B cell (primary cell): Measurements from ENCODE around the gene SLC24A3. TPM values are rescaled to one million over a fixed set of nuclear protein-coding genes. Genes with fewer than 3 reads are reported as not detected.

Experiments
- ATAC-seq: fragments of 200-7000 bp; cut with Tn5 transposase; one replicate; pipeline ENCODE4 v1.10.0; 2021; ENCODE audit warnings: low read depth, mild to moderate bottlenecking, moderate number of reproducible peaks, moderate library complexity
- CTCF ChIA-PET: fragments of 350-600 bp; sonication (Branson Sonifier 250); formaldehyde crosslinking; loops from one replicate; lab custom pipeline; 2021; ENCODE audit warnings: antibody characterized with exemption, inconsistent platforms; lab: Charles Lee
- POLR2A ChIA-PET: fragments of 350-600 bp; sonication (Branson Sonifier 250); formaldehyde crosslinking; loops from one replicate; lab custom pipeline; 2021; ENCODE audit warnings: antibody characterized with exemption; lab: Charles Lee
- DNase-seq: peaks from one replicate; pipeline ENCODE4 v3.0.0; 2013
- H2AFZ ChIP-seq: 2 replicates; pipeline ENCODE4 v1.6.1; 2012; ENCODE audit warnings: mild to moderate bottlenecking, low read depth, low read length; ENCODE audit not compliant: insufficient read depth, poor library complexity, severe bottlenecking
- H3K27ac ChIP-seq, 2 donors: 1 replicate in 1 of 2; 2 replicates in 1 of 2; pipeline ENCODE4 v1.5.1; 2012 to 2013; ENCODE audit warnings: low read length in 2 of 2, mild to moderate bottlenecking in 2 of 2, moderate library complexity in 1 of 2
- H3K27me3 ChIP-seq, 4 experiments: fragments of 200-600 bp in 1 of 4; sonication (generic) in 1 of 4; replicated peaks in 1 of 4; 1 replicate in 2 of 4; 2 replicates in 2 of 4; pipeline versions ENCODE4 v1.6.1 to v1.7.0; 2013 to 2016; ENCODE audit warnings: low read length in 3 of 4, mild to moderate bottlenecking in 2 of 4, mixed read lengths in 1 of 4, moderate library complexity in 1 of 4; ENCODE audit not compliant: insufficient read depth in 4 of 4, control insufficient read depth in 3 of 4; ENCODE audit errors: control extremely low read depth in 1 of 4
- H3K36me3 ChIP-seq, 2 experiments: replicated peaks in 1 of 2; 1 replicate in 1 of 2; 2 replicates in 1 of 2; pipeline versions ENCODE4 v1.6.1 to v1.7.1; 2013; ENCODE audit warnings: low read length in 1 of 2; ENCODE audit not compliant: insufficient read depth in 2 of 2, control insufficient read depth in 1 of 2; ENCODE audit errors: control extremely low read depth in 1 of 2, extremely low read depth in 1 of 2
- H3K4me1 ChIP-seq, 2 donors: fragments of 200-600 bp in 1 of 2; sonication (generic) in 1 of 2; 1 replicate in 1 of 2; 2 replicates in 1 of 2; pipeline versions ENCODE4 v1.5.1 to v1.6.1; 2013 to 2017; ENCODE audit warnings: low read length in 2 of 2; ENCODE audit not compliant: control insufficient read depth in 2 of 2, insufficient read depth in 2 of 2
- H3K4me2 ChIP-seq: replicated peaks from 2 replicates; pipeline ENCODE3; 2012; ENCODE audit warnings: mild to moderate bottlenecking, low read depth, low read length; ENCODE audit not compliant: poor library complexity, severe bottlenecking
- H3K4me3 ChIP-seq, 5 experiments: fragments of 200-600 bp in 1 of 5; sonication (generic) in 1 of 5; 1 replicate in 3 of 5; 2 replicates in 2 of 5; pipeline versions ENCODE4 v1.5.1 to v1.7.0; 2011 to 2016; ENCODE audit warnings: low read length in 4 of 5, mild to moderate bottlenecking in 4 of 5, low read depth in 2 of 5, control low read depth in 1 of 5, moderate library complexity in 1 of 5; ENCODE audit not compliant: insufficient read depth in 1 of 5; ENCODE audit errors: control extremely low read depth in 1 of 5, extremely low read depth in 1 of 5
- H3K79me2 ChIP-seq: fragments of 200-600 bp; sonication (generic); one replicate; pipeline ENCODE4 v1.6.0; 2016; ENCODE audit warnings: low read length; ENCODE audit not compliant: control insufficient read depth, insufficient read depth
- H3K9ac ChIP-seq: fragments of 200-600 bp; sonication (generic); 2 replicates; pipeline ENCODE4 v1.6.1; 2017; ENCODE audit warnings: mild to moderate bottlenecking, low read length, moderate library complexity
- H3K9me3 ChIP-seq, 3 donors: one replicate each; pipeline versions ENCODE4 v1.6.1 to v1.7.1; 2013; ENCODE audit warnings: low read length in 2 of 3; ENCODE audit not compliant: control insufficient read depth in 2 of 3, insufficient read depth in 1 of 3; ENCODE audit errors: control extremely low read depth in 1 of 3
- H4K20me1 ChIP-seq: 2 replicates; pipeline ENCODE4 v1.6.0; 2012; ENCODE audit warnings: mild to moderate bottlenecking, low read length; ENCODE audit not compliant: insufficient read depth, control insufficient read depth, poor library complexity, severe bottlenecking
- H3K27ac Mint-ChIP-seq: one replicate; pipeline ENCODE4 v1.8.0; 2021; ENCODE audit warnings: mixed read lengths
- H3K27me3 Mint-ChIP-seq: one replicate; pipeline ENCODE4 v1.8.0; 2021; ENCODE audit warnings: mixed read lengths
- H3K4me1 Mint-ChIP-seq: one replicate; pipeline ENCODE4 v1.8.0; 2021; ENCODE audit warnings: mixed read lengths
- H3K4me3 Mint-ChIP-seq: one replicate; pipeline ENCODE4 v1.8.0; 2021; ENCODE audit warnings: mixed read lengths
- H3K9me3 Mint-ChIP-seq: one replicate; pipeline ENCODE4 v1.8.0; 2022; ENCODE audit warnings: mixed read lengths; ENCODE audit not compliant: insufficient read depth
- CTCF ChIP-seq: fragments of 200-600 bp; IDR thresholded peaks from one replicate; pipeline ENCODE4 v1.8.0; 2022; ENCODE audit warnings: antibody characterized with exemption, mild to moderate bottlenecking
- EZH2 ChIP-seq: IDR thresholded peaks from 2 replicates; pipeline ENCODE4 v1.6.1; 2012; ENCODE audit warnings: borderline replicate concordance, low read depth, mild to moderate bottlenecking, moderate library complexity, low read length; ENCODE audit not compliant: insufficient read depth, poor library complexity, severe bottlenecking
- WGBS: methylation state at CpG from one replicate; pipeline ENCODE4 v1.1.5; 2013; ENCODE audit warnings: missing lambda C conversion rate; ENCODE audit not compliant: insufficient coverage; 5-methylcytosine and 5-hydroxymethylcytosine counted together
- intact Hi-C: fragments of 100-400 bp; cut with micrococcal nuclease; formaldehyde crosslinking; loops from one replicate; pipeline ENCODE4 v1.10.0; 2022
- polyA plus RNA-seq: library from polyadenylated mRNA; depleted of rRNA; stranded (reverse); fragments of >200 nt; gene quantifications from 2 replicates; pipeline ENCODE4 v1.2.3, GENCODE V29; 2012
- total RNA-seq, 2 donors: library from RNA; stranded (reverse); fragments of 120-200 nt in 1 of 2; gene quantifications; 1 replicate in 1 of 2; 2 replicates in 1 of 2; pipeline versions ENCODE4 v1.2.3 to v1.2.4, GENCODE V29; 2013 to 2022

The SLC24A3 gene
- total and polyA plus RNA-seq, 2 donors (not counting 1 experiment from before 2014, with no cell fraction given): not detected

GRCh38 chr20:19552221-19553180 is 340.1 kb downstream of the SLC24A3 start:
- no peaks in the 10 kb centered on the region for H3K27me3 ChIP-seq
- CTCF ChIA-PET: no interaction called here
- H3K27me3 Mint-ChIP-seq: no peaks in the 10 kb centered on the region
- H3K36me3 ChIP-seq: no peaks in the 10 kb centered on the region
- no peaks in the 10 kb centered on the region for H3K4me1 Mint-ChIP-seq
- POLR2A ChIA-PET: no interaction called here
- no peaks in the 10 kb centered on the region for H3K9me3 ChIP-seq
- H3K4me2 ChIP-seq: no peak overlapping the region
- TF ChIP-seq CTCF: no peak
- TF ChIP-seq EZH2: no peak
- H3K9ac ChIP-seq: no peak overlapping the region
- no peak for DNase-seq
- H3K4me3 ChIP-seq: no peak overlapping the region
- intact Hi-C loops: no loop called here
- no peak for ATAC-seq
- no peak overlapping the region for H3K27ac Mint-ChIP-seq
- H3K79me2 ChIP-seq: no peaks in the 10 kb centered on the region
- H3K27ac ChIP-seq: no peak overlapping the region
- no peaks in the 10 kb centered on the region for H3K4me1 ChIP-seq
- WGBS: 80% methylated on average over 6 of the region's 9 CpGs
- no peaks in the 10 kb centered on the region for H3K9me3 Mint-ChIP-seq
- no peaks in the 10 kb centered on the region for H4K20me1 ChIP-seq
- no peak overlapping the region for H2AFZ ChIP-seq
- no peak overlapping the region for H3K4me3 Mint-ChIP-seq

GRCh38 chr20:19554666-19555065 is 342.2 kb downstream of the SLC24A3 start:
- ChIA-PET CTCF (no interaction called here), POLR2A (no interaction called here)
- Histone ChIP-seq H3K9me3 (no peaks in the 10 kb centered on the region), H3K27ac (no peak overlapping the region), H3K4me1 (no peaks in the 10 kb centered on the region), H3K4me2 (no peak overlapping the region), H4K20me1 (no peaks in the 10 kb centered on the region), H3K27me3 (no peaks in the 10 kb centered on the region), H3K9ac (no peak overlapping the region), H3K4me3 (no peak overlapping the region), H3K36me3 (no peaks in the 10 kb centered on the region), H2AFZ (no peak overlapping the region), H3K79me2 (no peaks in the 10 kb centered on the region)
- Mint-ChIP-seq H3K27me3 (no peaks in the 10 kb centered on the region), H3K4me3 (no peak overlapping the region), H3K4me1 (no peaks in the 10 kb centered on the region), H3K9me3 (no peaks in the 10 kb centered on the region), H3K27ac (no peak overlapping the region)
- 100% methylated on average over 1 of the region's 1 CpG for WGBS
- intact Hi-C loops: no loop called here
- no peak for TF ChIP-seq CTCF
- TF ChIP-seq EZH2: no peak
- DNase-seq: no peak
- no peak for ATAC-seq
